Prostate gland (tissue), 2 donors: ENCODE results near the gene TRMT11.

ENCODE experiments used
- CTCF ChIP-seq, 4 experiments: fragments of 200-600 bp in 2 of 4; fragments of 450-650 bp in 2 of 4; sonication (generic) in 2 of 4; IDR thresholded peaks; 1 replicate in 3 of 4; 2 replicates in 1 of 4; pipeline ENCODE4 v1.5.1; 2016 to 2019; ENCODE audit warnings: antibody characterized with exemption in 4 of 4, mild to moderate bottlenecking in 2 of 4, moderate library complexity in 2 of 4
- POLR2A ChIP-seq: fragments of 450-650 bp; IDR thresholded peaks from one replicate; pipeline ENCODE4 v1.6.1; 2016; ENCODE audit warnings: antibody characterized with exemption, mild to moderate bottlenecking
- POLR2AphosphoS5 ChIP-seq: sonication (generic); formaldehyde crosslinking; IDR thresholded peaks from one replicate; pipeline ENCODE4 v1.6.1; 2017; ENCODE audit warnings: antibody characterized with exemption

GRCh38 chr6:126040394-126040793 lies 54.1 kb downstream of the TRMT11 start:
- TF ChIP-seq POLR2AphosphoS5 = no peak
- no peak for TF ChIP-seq CTCF (IDR thresholded peaks at IDR 0.05)
- TF ChIP-seq POLR2A = no peak
